ENCODE data around the gene PRKD2. TPM values are rescaled to one million over a fixed set of nuclear protein-coding genes. Genes with fewer than 3 reads are reported as not detected.

PRKD2 gene
- polyA plus RNA-seq, 3 donors: 6.5 to 46.9 (median 8.1) TPM

DNA sequence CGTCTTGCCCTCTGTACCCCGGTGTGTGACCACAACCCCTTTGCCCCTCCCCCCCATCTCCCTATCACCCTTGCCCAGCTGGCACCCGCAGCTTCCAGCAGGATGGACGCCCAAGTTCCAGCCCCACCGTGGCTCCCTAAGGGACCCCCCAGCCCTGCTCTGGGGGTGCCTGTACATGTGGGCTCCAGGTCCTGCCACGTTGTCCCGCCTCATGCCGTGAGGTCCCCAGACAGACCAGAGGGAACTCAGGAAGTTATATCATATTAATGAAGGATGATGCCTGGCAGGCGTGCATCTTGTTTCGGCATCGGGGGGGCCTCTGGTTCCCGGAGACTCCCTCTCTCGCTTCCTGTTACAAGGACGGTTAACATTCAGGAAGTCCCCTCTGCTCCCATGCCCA is 90.5 kb downstream of the PRKD2 start:
- WGBS (ENCODE audit: insufficient coverage): 12% methylated on average over 8 of the region's 14 CpGs
- H3K9me3 Mint-ChIP-seq: no peaks in the 10 kb centered on the region
- H3K4me2 ChIP-seq (replicated peaks; ENCODE audit: extremely low read depth, low read length, poor library complexity, severe bottlenecking): peak overlapping the region; percentile 29
- peaks cover 0 to 9% of the 10 kb centered on the region in 2 donors for H3K27me3 ChIP-seq (ENCODE audit: control insufficient read depth in 2 of 2, insufficient read depth in 2 of 2, low read length in 2 of 2)
- peaks cover 65 to 68% of the 10 kb centered on the region in 2 donors for H3K4me1 ChIP-seq (ENCODE audit: control insufficient read depth in 1 of 2, insufficient read depth in 2 of 2, low read length in 2 of 2)
- H3K4me3 Mint-ChIP-seq: peak overlapping the region in 1 of 2 donors; percentile 60
- H3K9ac ChIP-seq (ENCODE audit: insufficient read depth, low read length, poor library complexity, severe bottlenecking): no peak overlapping the region
- H3K36me3 ChIP-seq (replicated peaks in 1 of 2; ENCODE audit: control insufficient read depth in 1 of 2, insufficient read depth in 2 of 2, low read length in 2 of 2): no peaks in the 10 kb centered on the region
- H3K27ac Mint-ChIP-seq: peak overlapping the region in 4 of 7 donors; percentile 38 to 79 (median 62)
- H3K4me1 Mint-ChIP-seq: peaks cover 68% of the 10 kb centered on the region
- peaks cover 12 to 15% (median 13%) of the 10 kb centered on the region in 3 donors for H3K27me3 Mint-ChIP-seq (ENCODE audit: low read depth in 3 of 3)
- peak overlapping the region; percentile 63 for H2AFZ ChIP-seq (ENCODE audit: insufficient read depth, low read depth, low read length, poor library complexity, severe bottlenecking)
- H3K79me2 ChIP-seq (ENCODE audit: insufficient read depth, low read length): peaks cover 6% of the 10 kb centered on the region
- H3K4me3 ChIP-seq (replicated peaks in 1 of 3; ENCODE audit: low read depth in 2 of 3, low read length in 3 of 3): no peak overlapping the region
- peak overlapping the region in 1 of 2 donors; percentile 2 for H3K27ac ChIP-seq (ENCODE audit: low read depth in 1 of 2, low read length in 2 of 2)
- peaks cover 15 to 16% of the 10 kb centered on the region in 2 donors for H3K36me3 Mint-ChIP-seq
- peak; percentile 51 to 83 (median 69) for DNase-seq
- TF ChIP-seq, protein P1, sequence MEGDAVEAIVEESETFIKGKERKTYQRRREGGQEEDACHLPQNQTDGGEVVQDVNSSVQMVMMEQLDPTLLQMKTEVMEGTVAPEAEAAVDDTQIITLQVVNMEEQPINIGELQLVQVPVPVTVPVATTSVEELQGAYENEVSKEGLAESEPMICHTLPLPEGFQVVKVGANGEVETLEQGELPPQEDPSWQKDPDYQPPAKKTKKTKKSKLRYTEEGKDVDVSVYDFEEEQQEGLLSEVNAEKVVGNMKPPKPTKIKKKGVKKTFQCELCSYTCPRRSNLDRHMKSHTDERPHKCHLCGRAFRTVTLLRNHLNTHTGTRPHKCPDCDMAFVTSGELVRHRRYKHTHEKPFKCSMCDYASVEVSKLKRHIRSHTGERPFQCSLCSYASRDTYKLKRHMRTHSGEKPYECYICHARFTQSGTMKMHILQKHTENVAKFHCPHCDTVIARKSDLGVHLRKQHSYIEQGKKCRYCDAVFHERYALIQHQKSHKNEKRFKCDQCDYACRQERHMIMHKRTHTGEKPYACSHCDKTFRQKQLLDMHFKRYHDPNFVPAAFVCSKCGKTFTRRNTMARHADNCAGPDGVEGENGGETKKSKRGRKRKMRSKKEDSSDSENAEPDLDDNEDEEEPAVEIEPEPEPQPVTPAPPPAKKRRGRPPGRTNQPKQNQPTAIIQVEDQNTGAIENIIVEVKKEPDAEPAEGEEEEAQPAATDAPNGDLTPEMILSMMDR (IDR thresholded peaks at IDR 0.05): no peak
- intact Hi-C loops (cut with micrococcal nuclease): no loop called here
- H3K9me3 ChIP-seq (replicated peaks in 1 of 2; ENCODE audit: control insufficient read depth in 1 of 2, insufficient read depth in 1 of 2, low read length in 2 of 2): no peaks in the 10 kb centered on the region
- no peaks in the 10 kb centered on the region for H4K20me1 ChIP-seq (ENCODE audit: insufficient read depth, low read length)

DNA sequence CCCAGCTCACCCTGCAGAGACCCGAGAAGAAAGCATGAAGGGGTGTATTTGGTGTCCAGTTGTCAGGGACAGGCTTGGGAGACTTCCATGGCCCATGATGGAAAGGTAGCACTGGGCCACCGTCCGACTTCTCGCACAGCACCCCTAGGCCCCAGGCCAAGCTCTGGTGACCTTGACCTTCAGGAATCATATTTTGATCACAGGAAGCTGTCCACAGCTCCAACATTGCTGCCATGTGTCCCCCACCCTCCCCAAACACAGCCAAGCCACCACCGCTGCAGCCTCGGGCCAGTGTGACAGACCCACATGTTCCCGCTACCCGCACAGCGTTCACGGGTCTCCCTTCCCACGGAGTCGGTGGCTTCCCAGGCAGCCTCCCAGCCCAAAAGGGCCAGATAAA is 91.2 kb downstream of the PRKD2 start:
- Histone ChIP-seq H3K4me2 (replicated peaks; ENCODE audit: extremely low read depth, low read length, poor library complexity, severe bottlenecking) (no peak overlapping the region), H3K79me2 (ENCODE audit: insufficient read depth, low read length) (peaks cover 6% of the 10 kb centered on the region), H3K9ac (ENCODE audit: insufficient read depth, low read length, poor library complexity, severe bottlenecking) (no peak overlapping the region), H3K4me3 (replicated peaks in 1 of 3; ENCODE audit: low read depth in 2 of 3, low read length in 3 of 3) (no peak overlapping the region), H3K36me3 (replicated peaks in 1 of 2; ENCODE audit: control insufficient read depth in 1 of 2, insufficient read depth in 2 of 2, low read length in 2 of 2) (peaks cover 0 to 4% of the 10 kb centered on the region in 2 donors), H4K20me1 (ENCODE audit: insufficient read depth, low read length) (no peaks in the 10 kb centered on the region), H3K27ac (ENCODE audit: low read depth in 1 of 2, low read length in 2 of 2) (peak overlapping the region; percentile 69 to 75), H3K9me3 (replicated peaks in 1 of 2; ENCODE audit: control insufficient read depth in 1 of 2, insufficient read depth in 1 of 2, low read length in 2 of 2) (no peaks in the 10 kb centered on the region), H3K4me1 (ENCODE audit: control insufficient read depth in 1 of 2, insufficient read depth in 2 of 2, low read length in 2 of 2) (peaks cover 65 to 71% of the 10 kb centered on the region in 2 donors), H3K27me3 (ENCODE audit: control insufficient read depth in 2 of 2, insufficient read depth in 2 of 2, low read length in 2 of 2) (peaks cover 0 to 2% of the 10 kb centered on the region in 2 donors), H2AFZ (ENCODE audit: insufficient read depth, low read depth, low read length, poor library complexity, severe bottlenecking) (no peak overlapping the region)
- Mint-ChIP-seq H3K27ac (peak overlapping the region in 6 of 7 donors; percentile 63 to 96 (median 92)), H3K4me3 (peak overlapping the region in 1 of 2 donors; percentile 37), H3K4me1 (peaks cover 70% of the 10 kb centered on the region), H3K27me3 (ENCODE audit: low read depth in 3 of 3) (peaks cover 7 to 11% (median 10%) of the 10 kb centered on the region in 3 donors), H3K36me3 (peaks cover 22 to 23% of the 10 kb centered on the region in 2 donors), H3K9me3 (no peaks in the 10 kb centered on the region)
- intact Hi-C loops (cut with micrococcal nuclease): no loop called here
- DNase-seq: no peak
- TF ChIP-seq, protein P1 (IDR thresholded peaks at IDR 0.05): no peak
- WGBS (ENCODE audit: insufficient coverage): 83% methylated on average over 12 of the region's 12 CpGs
